ENCODE results near the gene ARHGEF5. TPM values are rescaled to one million over a fixed set of nuclear protein-coding genes. Genes with fewer than 3 reads are reported as not detected.

The ARHGEF5 gene
- total RNA-seq, 2 donors from 2014 or later: 22.7 to 29.0 TPM

DNA sequence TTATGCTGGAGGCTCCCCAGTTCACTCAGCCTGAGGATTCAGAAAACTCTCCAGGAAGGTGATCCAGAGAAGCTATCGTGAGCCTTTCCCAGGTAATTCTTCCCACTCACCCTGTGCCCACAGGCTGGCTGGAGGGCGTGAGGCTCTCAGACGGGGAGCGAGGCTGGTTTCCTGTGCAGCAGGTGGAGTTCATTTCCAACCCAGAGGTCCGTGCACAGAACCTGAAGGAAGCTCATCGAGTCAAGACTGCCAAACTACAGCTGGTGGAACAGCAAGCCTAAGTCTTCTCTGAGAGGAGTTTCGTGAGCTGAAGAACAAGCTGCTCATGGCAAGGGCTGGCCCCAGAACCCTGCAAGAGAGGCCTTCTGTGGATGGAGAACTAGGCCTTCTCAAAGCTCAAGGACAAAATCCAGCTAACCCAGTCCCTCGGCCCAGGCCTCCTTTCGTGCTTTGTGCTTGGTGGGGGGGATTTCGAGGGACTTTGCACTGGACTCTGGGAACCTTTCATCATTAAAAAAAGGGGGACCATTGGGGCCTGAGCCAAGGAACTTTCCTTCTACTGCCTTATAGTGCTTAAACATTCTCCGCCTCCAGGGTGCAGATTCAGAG is 24.7 kb downstream of the ARHGEF5 start:
- 96% methylated on average over 11 of the region's 11 CpGs for WGBS
- Histone ChIP-seq H3K27ac (no peak overlapping the region), H3K27me3 (replicated peaks; ENCODE audit: insufficient read depth) (no peaks in the 10 kb centered on the region), H3K4me1 (replicated peaks) (no peaks in the 10 kb centered on the region), H3K36me3 (peaks cover 0 to 7% of the 10 kb centered on the region in 2 donors), H3K4me3 (no peak overlapping the region), H3K9me3 (no peaks in the 10 kb centered on the region)
- no peak for TF ChIP-seq POLR2A (IDR thresholded peaks at IDR 0.05)
- no peak for TF ChIP-seq POLR2AphosphoS5 (IDR thresholded peaks at IDR 0.05)
- TF ChIP-seq, protein P1, sequence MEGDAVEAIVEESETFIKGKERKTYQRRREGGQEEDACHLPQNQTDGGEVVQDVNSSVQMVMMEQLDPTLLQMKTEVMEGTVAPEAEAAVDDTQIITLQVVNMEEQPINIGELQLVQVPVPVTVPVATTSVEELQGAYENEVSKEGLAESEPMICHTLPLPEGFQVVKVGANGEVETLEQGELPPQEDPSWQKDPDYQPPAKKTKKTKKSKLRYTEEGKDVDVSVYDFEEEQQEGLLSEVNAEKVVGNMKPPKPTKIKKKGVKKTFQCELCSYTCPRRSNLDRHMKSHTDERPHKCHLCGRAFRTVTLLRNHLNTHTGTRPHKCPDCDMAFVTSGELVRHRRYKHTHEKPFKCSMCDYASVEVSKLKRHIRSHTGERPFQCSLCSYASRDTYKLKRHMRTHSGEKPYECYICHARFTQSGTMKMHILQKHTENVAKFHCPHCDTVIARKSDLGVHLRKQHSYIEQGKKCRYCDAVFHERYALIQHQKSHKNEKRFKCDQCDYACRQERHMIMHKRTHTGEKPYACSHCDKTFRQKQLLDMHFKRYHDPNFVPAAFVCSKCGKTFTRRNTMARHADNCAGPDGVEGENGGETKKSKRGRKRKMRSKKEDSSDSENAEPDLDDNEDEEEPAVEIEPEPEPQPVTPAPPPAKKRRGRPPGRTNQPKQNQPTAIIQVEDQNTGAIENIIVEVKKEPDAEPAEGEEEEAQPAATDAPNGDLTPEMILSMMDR (IDR thresholded peaks at IDR 0.05): no peak
- no peak for DNase-seq (ENCODE audit: low spot score)
- intact Hi-C loops (cut with DNase I): no loop called here

DNA sequence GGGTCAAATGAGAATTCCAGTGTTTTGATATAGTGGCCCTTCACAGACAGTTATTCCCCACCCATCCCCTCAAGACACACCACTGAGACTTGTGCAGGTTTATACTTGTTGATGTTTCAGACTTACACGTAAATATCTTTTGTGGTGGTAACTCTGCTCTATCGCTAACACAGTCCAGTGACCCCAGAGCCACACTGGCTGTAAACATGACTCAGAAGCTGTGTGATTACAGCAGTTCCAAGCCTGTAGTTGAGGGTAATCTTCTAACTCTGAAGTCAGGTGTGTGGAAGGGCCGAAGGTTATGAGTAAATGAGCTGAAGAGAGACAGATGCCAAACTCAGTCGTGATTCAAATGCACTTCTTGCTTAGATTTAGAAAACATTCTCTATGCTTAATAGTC is 28.9 kb downstream of the ARHGEF5 start:
- intact Hi-C loops (cut with DNase I): no loop called here
- H3K9me3 ChIP-seq: no peaks in the 10 kb centered on the region
- WGBS: 61% methylated on average over 4 of the region's 4 CpGs
- H3K27ac ChIP-seq: no peak overlapping the region
- H3K4me3 ChIP-seq: no peak overlapping the region
- TF ChIP-seq, protein P1 (IDR thresholded peaks at IDR 0.05): no peak
- TF ChIP-seq POLR2AphosphoS5 (IDR thresholded peaks at IDR 0.05): no peak
- no peak for TF ChIP-seq POLR2A (IDR thresholded peaks at IDR 0.05)
- no peaks in the 10 kb centered on the region for H3K27me3 ChIP-seq (replicated peaks; ENCODE audit: insufficient read depth)
- H3K4me1 ChIP-seq (replicated peaks): no peaks in the 10 kb centered on the region
- peaks cover 0 to 7% of the 10 kb centered on the region in 2 donors for H3K36me3 ChIP-seq
- DNase-seq (ENCODE audit: low spot score): no peak

DNA sequence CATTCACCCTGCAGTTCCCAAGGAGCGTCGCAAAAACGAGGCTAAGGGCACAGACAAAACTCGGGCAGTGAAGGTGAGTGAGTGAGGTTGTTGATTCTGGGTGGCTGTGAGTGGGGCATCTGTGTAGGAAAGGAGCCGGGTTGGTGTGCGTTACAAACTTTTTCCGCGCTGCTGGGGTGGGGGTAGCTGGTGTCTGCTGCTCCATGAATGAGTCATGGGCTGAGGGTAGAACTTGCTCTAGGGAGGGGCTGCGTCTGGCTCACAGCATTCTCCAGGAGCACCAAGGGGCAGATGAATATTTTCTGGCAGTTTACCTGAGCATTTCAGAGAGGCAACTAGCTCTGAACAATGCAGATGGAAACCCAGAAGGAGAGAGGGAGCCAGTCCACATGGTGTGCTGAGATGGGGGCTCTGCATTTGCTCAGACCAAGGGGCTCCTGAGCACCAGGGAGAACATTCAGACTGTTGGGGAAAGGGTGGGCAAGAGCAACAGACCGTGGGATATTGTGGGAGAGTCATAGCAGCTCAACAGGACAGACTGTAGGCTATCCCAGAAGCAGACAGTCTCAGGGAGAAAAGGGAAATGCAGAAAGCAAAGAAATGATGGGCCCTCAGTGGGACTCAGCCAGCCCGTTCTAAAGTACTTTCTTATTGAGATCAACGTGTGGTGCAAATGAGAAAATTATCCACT is 29.5 kb downstream of the ARHGEF5 start:
- H3K4me3 ChIP-seq: no peak overlapping the region
- WGBS: 49% methylated on average over 12 of the region's 12 CpGs
- no peak for DNase-seq (ENCODE audit: low spot score)
- no peak overlapping the region for H3K27ac ChIP-seq
- TF ChIP-seq POLR2A (IDR thresholded peaks at IDR 0.05) (no peak), POLR2AphosphoS5 (IDR thresholded peaks at IDR 0.05) (no peak)
- TF ChIP-seq, protein P1 (IDR thresholded peaks at IDR 0.05): no peak
- no peaks in the 10 kb centered on the region for H3K27me3 ChIP-seq (replicated peaks; ENCODE audit: insufficient read depth)
- H3K4me1 ChIP-seq (replicated peaks): no peaks in the 10 kb centered on the region
- intact Hi-C loops (cut with DNase I): no loop called here
- H3K36me3 ChIP-seq: peaks cover 0 to 3% of the 10 kb centered on the region in 2 donors
- H3K9me3 ChIP-seq: no peaks in the 10 kb centered on the region

DNA sequence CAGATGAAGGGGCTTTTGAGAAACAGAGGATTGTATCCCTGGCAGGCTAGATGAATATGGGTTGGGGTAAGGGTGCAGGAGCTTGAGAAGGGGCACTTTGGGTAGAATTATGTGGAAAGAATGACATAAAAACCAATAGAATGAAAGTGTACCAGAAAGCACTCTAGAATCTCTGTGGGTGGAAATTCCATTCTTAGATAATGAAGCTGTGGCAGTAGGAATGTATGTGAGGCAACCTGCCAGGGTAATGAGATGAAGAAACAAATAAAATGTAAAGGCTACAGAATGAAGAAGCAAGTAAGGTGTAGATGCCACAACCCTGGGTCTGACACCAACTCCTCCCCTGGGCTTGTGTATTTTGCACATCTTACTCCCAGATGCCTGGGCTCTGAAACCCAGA is 31.5 kb downstream of the ARHGEF5 start:
- intact Hi-C loops (cut with DNase I): no loop called here
- H3K27me3 ChIP-seq (replicated peaks; ENCODE audit: insufficient read depth): no peaks in the 10 kb centered on the region
- H3K4me1 ChIP-seq (replicated peaks): peaks cover 7% of the 10 kb centered on the region
- DNase-seq (ENCODE audit: low spot score): no peak
- H3K9me3 ChIP-seq: no peaks in the 10 kb centered on the region
- H3K4me3 ChIP-seq: no peak overlapping the region
- no peaks in the 10 kb centered on the region for H3K36me3 ChIP-seq
- H3K27ac ChIP-seq: no peak overlapping the region
- TF ChIP-seq POLR2AphosphoS5 (IDR thresholded peaks at IDR 0.05) (no peak), POLR2A (IDR thresholded peaks at IDR 0.05) (no peak)
- TF ChIP-seq, protein P1 (IDR thresholded peaks at IDR 0.05): no peak

DNA sequence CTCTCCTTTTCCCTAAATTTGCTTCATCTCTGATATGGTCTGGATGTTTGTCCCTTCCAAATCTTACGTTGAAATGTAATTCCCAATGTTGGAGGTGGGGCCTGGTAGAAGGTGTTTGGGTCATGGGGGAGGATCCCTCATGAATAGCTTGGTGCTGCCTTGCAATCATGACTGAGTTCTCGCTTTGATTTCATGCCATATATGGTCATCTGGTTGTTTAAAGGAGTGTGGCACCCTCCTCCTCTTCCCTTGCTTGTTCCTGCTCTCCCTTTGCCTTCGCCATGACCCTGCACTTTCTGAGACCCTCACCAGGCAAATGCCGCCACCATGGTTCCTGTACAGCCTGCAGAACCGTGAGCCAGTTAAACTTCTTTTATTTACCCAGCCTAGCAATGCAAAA is 33.7 kb downstream of the ARHGEF5 start:
- Histone ChIP-seq H3K9me3 (no peaks in the 10 kb centered on the region), H3K4me3 (no peak overlapping the region), H3K27me3 (replicated peaks; ENCODE audit: insufficient read depth) (no peaks in the 10 kb centered on the region), H3K27ac (peak overlapping the region in 1 of 2 donors; percentile 88), H3K4me1 (replicated peaks) (peaks cover 7% of the 10 kb centered on the region), H3K36me3 (no peaks in the 10 kb centered on the region)
- 88% methylated on average over 5 of the region's 5 CpGs for WGBS
- DNase-seq (ENCODE audit: low spot score): no peak
- intact Hi-C loops (cut with DNase I): no loop called here
- TF ChIP-seq POLR2AphosphoS5 (IDR thresholded peaks at IDR 0.05): no peak
- no peak for TF ChIP-seq POLR2A (IDR thresholded peaks at IDR 0.05)
- TF ChIP-seq, protein P1 (IDR thresholded peaks at IDR 0.05): no peak

Data from prostate gland (tissue), 2 donors.